ENCODE data around the gene RGL1. TPM values are rescaled to one million over a fixed set of nuclear protein-coding genes. Genes with fewer than 3 reads are reported as not detected.

RGL1 gene
- total RNA-seq, 1 experiment from 2014 or later, result 4.8 TPM

DNA sequence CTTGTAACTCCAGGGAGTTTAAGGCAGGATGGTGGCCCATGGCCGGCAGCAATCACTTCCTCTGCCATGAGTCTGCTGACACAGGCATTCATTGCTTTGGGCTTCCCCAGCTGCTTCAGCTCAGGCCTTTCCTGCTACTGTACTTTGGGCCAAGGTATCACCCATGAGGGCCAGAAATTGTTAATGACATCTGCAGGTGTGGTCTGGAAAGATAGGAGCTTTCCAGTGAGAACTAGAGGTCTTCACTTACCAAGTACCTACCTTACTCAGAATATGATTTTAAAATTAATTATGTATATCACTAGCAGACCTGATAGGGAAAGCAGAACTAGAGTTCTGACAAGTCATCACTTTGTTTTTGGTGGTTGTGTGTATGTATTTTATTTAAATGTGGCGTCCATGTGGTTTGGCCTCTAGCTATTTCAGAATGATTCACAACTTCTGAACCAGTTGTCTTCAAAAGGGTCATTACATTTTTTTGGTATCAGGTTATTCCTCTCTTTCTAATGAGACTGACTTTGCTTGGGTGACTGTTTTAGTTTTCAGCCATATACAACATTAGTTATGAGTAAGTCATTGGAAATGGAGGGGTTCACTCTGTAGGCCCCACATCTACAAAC is 2.7 kb downstream of the RGL1 start:
- BruUV-seq (replicated peaks), result no TSS peak

DNA sequence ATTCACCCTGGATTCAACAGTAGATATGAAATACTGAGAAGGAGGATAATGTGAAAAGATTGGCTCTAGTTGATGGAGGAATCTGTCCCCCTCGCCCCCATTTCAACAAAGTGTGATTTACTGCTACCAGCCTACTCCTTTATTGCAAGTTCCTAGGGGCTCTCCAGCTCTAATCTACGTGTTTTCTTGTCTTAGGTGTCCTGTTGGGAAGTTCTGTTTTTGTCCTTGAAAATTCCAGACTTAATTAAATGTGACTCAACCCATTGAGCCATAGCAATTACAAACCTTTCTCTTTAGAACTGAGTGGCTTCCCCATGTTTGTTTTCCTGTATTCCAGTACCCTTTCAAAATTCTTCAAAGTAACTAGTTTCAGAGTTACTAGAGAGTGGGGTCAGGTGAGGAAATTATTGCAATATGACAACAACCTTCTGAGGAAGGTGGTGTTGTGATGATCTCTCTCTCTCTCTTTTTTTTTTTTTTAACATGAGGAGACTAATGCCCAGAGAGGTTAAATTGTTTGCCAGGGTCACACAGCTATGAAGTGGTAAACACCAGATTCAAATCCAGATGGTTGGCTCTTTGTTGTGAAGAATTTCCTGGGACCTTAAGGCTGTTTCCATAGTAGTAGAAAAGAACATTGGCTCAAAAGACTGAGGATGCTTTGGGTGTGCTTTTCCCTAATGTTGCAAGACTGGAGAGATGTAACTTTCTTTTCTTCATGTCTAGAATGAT is 3.5 kb downstream of the RGL1 start:
- Mint-ChIP-seq H3K4me1 (ENCODE audit: low read depth, unreplicated experiment) (peaks cover 12% of the 10 kb centered on the region), H3K4me3 (ENCODE audit: low read depth, unreplicated experiment) (no peak overlapping the region), H3K36me3 (ENCODE audit: insufficient read depth, unreplicated experiment) (peaks cover 19% of the 10 kb centered on the region), H3K9me3 (ENCODE audit: low read depth, unreplicated experiment) (no peaks in the 10 kb centered on the region), H3K27me3 (ENCODE audit: unreplicated experiment) (no peaks in the 10 kb centered on the region), H3K27ac (ENCODE audit: unreplicated experiment) (no peak overlapping the region)
- intact Hi-C loops (cut with micrococcal nuclease; ENCODE audit: unreplicated experiment), result loop anchor here (5.0 to 10.0 kb wide), 3 partner anchors 74 to 114 kb away; no protein-coding TSS in a partner anchor
- BruUV-seq (replicated peaks), result no TSS peak
- CTCF ChIA-PET, result interaction anchor here (0.7 to 0.9 kb wide), 2 partner anchors 17 to 18 kb away, joined by 5 read pairs; no protein-coding TSS in a partner anchor
- TF ChIP-seq, protein P1, sequence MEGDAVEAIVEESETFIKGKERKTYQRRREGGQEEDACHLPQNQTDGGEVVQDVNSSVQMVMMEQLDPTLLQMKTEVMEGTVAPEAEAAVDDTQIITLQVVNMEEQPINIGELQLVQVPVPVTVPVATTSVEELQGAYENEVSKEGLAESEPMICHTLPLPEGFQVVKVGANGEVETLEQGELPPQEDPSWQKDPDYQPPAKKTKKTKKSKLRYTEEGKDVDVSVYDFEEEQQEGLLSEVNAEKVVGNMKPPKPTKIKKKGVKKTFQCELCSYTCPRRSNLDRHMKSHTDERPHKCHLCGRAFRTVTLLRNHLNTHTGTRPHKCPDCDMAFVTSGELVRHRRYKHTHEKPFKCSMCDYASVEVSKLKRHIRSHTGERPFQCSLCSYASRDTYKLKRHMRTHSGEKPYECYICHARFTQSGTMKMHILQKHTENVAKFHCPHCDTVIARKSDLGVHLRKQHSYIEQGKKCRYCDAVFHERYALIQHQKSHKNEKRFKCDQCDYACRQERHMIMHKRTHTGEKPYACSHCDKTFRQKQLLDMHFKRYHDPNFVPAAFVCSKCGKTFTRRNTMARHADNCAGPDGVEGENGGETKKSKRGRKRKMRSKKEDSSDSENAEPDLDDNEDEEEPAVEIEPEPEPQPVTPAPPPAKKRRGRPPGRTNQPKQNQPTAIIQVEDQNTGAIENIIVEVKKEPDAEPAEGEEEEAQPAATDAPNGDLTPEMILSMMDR (IDR thresholded peaks at IDR 0.05; ENCODE audit: unreplicated experiment), result no peak
- DNase-seq, result no peak

More for the DNA sequence above, 2.7 kb downstream of the RGL1 start:
- CTCF ChIA-PET, result no interaction called here
- no peak for DNase-seq
- Mint-ChIP-seq H3K27ac (ENCODE audit: unreplicated experiment) (no peak overlapping the region), H3K27me3 (ENCODE audit: unreplicated experiment) (no peaks in the 10 kb centered on the region), H3K4me3 (ENCODE audit: low read depth, unreplicated experiment) (no peak overlapping the region), H3K36me3 (ENCODE audit: insufficient read depth, unreplicated experiment) (peaks cover 19% of the 10 kb centered on the region), H3K4me1 (ENCODE audit: low read depth, unreplicated experiment) (peaks cover 6% of the 10 kb centered on the region), H3K9me3 (ENCODE audit: low read depth, unreplicated experiment) (no peaks in the 10 kb centered on the region)
- TF ChIP-seq, protein P1 (IDR thresholded peaks at IDR 0.05; ENCODE audit: unreplicated experiment), result no peak
- intact Hi-C loops (cut with micrococcal nuclease; ENCODE audit: unreplicated experiment), result loop anchor here (5.0 to 10.0 kb wide), 3 partner anchors 75 to 113 kb away; no protein-coding TSS in a partner anchor

DNA sequence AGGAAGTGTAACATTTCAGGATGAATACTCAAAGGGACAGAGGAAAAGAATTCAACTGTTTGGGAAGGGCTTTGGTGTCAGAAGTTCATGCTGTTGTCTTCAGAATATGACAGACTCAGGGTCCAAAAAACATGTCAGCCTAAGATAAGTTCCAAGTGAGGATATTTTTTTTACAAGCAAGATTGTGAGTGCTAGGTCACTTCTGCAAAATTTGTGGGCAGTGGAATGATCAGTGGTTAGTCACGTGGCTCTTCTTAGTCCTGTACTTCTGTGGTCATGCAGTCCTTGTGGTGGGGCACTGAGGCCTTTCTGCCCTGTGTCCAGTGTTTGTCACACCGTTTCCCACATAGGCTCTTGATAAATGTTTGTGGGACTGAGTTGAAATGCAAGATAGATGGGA is 5.2 kb downstream of the RGL1 start:
- no peaks in the 10 kb centered on the region for H3K27me3 Mint-ChIP-seq (ENCODE audit: unreplicated experiment)
- no peak overlapping the region for H3K27ac Mint-ChIP-seq (ENCODE audit: unreplicated experiment)
- peaks cover 12% of the 10 kb centered on the region for H3K4me1 Mint-ChIP-seq (ENCODE audit: low read depth, unreplicated experiment)
- no peaks in the 10 kb centered on the region for H3K9me3 Mint-ChIP-seq (ENCODE audit: low read depth, unreplicated experiment)
- no peak for DNase-seq
- CTCF ChIA-PET, result no interaction called here
- BruUV-seq (replicated peaks), result no TSS peak
- H3K36me3 Mint-ChIP-seq (ENCODE audit: insufficient read depth, unreplicated experiment), result peaks cover 13% of the 10 kb centered on the region
- intact Hi-C loops (cut with micrococcal nuclease; ENCODE audit: unreplicated experiment), result no loop called here
- TF ChIP-seq, protein P1 (IDR thresholded peaks at IDR 0.05; ENCODE audit: unreplicated experiment), result no peak
- no peak overlapping the region for H3K4me3 Mint-ChIP-seq (ENCODE audit: low read depth, unreplicated experiment)

DNA sequence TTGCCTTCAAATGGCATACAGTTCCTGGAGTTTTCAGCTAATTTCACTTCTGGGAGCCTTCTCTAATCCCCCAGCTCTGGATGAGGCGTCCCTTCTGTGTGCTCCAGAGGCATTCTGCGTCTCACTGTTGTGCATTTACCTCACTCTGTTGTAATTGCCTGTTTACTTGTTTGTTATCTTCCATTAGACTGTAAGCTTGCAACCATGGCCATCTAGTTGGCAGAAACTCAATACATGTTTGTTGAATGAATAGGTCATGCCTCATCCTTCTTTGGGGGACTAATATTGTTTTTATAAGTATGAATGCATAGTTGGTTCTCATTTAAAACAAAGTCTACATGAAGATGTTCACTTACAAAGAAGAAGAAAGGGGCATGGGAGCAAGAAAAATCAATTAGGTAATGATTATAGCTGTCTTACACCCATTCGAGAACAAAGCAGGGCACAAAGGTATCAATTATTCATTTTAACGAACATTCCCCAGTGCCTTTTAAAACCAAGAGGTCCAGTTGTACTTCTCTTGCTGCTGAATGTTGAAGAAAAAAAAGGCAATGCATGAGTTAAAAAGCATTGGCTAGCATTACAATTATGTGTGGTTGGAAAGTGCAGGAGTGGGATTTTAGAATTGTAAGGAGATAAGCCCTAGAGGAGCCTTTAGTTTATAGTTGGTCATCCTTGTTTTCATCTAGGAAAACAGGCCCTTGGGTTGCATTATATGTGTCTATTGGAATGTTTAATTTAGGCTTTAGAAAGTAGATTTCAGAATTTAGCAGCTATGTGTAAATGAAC is 6.0 kb downstream of the RGL1 start:
- CTCF ChIA-PET, result no interaction called here
- intact Hi-C loops (cut with micrococcal nuclease; ENCODE audit: unreplicated experiment), result no loop called here
- no peaks in the 10 kb centered on the region for H3K27me3 Mint-ChIP-seq (ENCODE audit: unreplicated experiment)
- BruUV-seq (replicated peaks), result no TSS peak
- TF ChIP-seq, protein P1 (IDR thresholded peaks at IDR 0.05; ENCODE audit: unreplicated experiment), result no peak
- DNase-seq, result no peak
- H3K9me3 Mint-ChIP-seq (ENCODE audit: low read depth, unreplicated experiment), result no peaks in the 10 kb centered on the region
- H3K4me3 Mint-ChIP-seq (ENCODE audit: low read depth, unreplicated experiment), result no peak overlapping the region
- no peak overlapping the region for H3K27ac Mint-ChIP-seq (ENCODE audit: unreplicated experiment)
- H3K4me1 Mint-ChIP-seq (ENCODE audit: low read depth, unreplicated experiment), result peaks cover 12% of the 10 kb centered on the region
- H3K36me3 Mint-ChIP-seq (ENCODE audit: insufficient read depth, unreplicated experiment), result peaks cover 6% of the 10 kb centered on the region
